HEK293 (cell line): ENCODE measurements around the gene KCNMA1.

Experiments
- ZNF521 ChIP-seq: fragments of 450-650 bp; formaldehyde crosslinking; IDR thresholded peaks from 2 replicates; pipeline ENCODE4 v1.5.1; 2017; ENCODE audit warnings: missing biosample characterization, mild to moderate bottlenecking, missing genetic modification characterization
- ZNF843 ChIP-seq: fragments of 450-650 bp; formaldehyde crosslinking; IDR thresholded peaks from 2 replicates; pipeline ENCODE4 v1.5.1; 2016; ENCODE audit warnings: missing biosample characterization, missing genetic modification characterization
- TF ChIP-seq, protein P1 (sequence below): fragments of 450-650 bp; formaldehyde crosslinking; IDR thresholded peaks from 2 replicates; pipeline ENCODE4 v1.5.1; 2016; ENCODE audit warnings: missing biosample characterization, missing genetic modification characterization

DNA sequence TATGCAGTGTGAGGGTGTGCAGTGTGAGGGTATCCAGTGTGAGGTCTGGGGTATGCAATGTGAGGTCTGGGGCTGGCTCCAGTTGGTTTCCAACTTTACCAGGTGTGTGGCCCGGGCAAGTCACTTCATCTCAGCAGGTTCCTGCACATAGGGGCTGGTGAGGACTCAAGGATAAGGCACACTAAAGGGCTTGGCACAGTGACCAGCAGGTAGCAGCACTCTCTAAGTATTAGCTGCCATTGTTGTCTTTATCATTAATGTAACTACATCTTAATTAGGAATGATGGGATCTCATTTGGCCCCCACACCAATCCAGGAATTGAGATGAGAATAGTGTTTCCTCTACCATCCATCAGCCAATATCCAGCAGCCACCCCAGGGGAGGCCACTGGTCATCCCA lies 117.3 kb downstream of the KCNMA1 start:
- TF ChIP-seq, protein P1, sequence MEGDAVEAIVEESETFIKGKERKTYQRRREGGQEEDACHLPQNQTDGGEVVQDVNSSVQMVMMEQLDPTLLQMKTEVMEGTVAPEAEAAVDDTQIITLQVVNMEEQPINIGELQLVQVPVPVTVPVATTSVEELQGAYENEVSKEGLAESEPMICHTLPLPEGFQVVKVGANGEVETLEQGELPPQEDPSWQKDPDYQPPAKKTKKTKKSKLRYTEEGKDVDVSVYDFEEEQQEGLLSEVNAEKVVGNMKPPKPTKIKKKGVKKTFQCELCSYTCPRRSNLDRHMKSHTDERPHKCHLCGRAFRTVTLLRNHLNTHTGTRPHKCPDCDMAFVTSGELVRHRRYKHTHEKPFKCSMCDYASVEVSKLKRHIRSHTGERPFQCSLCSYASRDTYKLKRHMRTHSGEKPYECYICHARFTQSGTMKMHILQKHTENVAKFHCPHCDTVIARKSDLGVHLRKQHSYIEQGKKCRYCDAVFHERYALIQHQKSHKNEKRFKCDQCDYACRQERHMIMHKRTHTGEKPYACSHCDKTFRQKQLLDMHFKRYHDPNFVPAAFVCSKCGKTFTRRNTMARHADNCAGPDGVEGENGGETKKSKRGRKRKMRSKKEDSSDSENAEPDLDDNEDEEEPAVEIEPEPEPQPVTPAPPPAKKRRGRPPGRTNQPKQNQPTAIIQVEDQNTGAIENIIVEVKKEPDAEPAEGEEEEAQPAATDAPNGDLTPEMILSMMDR (tag by site-specific recombination): no peak
- no peak for TF ChIP-seq ZNF521 (tag by site-specific recombination)
- no peak for TF ChIP-seq ZNF843 (tag by site-specific recombination)
